ENCODE data around the gene DPY19L1.
"Not testable (repeated sequence)": the region's sequence is repeated elsewhere in the genome, so short reads cannot be mapped to it uniquely, and the experiment has no call there.

DPY19L1 gene

GRCh38 chr7:35019801-35020200 is 17.5 kb downstream of the DPY19L1 start:
- H3K27me3 Mint-ChIP-seq: no peaks in the 10 kb centered on the region
- H3K36me3 Mint-ChIP-seq (ENCODE audit: low read depth): peaks cover 15% of the 10 kb centered on the region

GRCh38 chr7:35019179-35019729 is 18.0 kb downstream of the DPY19L1 start:
- Mint-ChIP-seq H3K27me3 (no peaks in the 10 kb centered on the region), H3K27ac (no peak overlapping the region), H3K9me3 (no peaks in the 10 kb centered on the region), H3K4me1 (ENCODE audit: low read depth) (peaks cover 6% of the 10 kb centered on the region), H3K4me3 (no peak overlapping the region), H3K36me3 (ENCODE audit: low read depth) (peaks cover 20% of the 10 kb centered on the region)
- intact Hi-C loops (cut with micrococcal nuclease): no loop called here

More at GRCh38 chr7:35019801-35020200, 17.5 kb downstream of the DPY19L1 start:
- Mint-ChIP-seq H3K4me3 (no peak overlapping the region), H3K9me3 (no peaks in the 10 kb centered on the region), H3K4me1 (ENCODE audit: low read depth) (peaks cover 6% of the 10 kb centered on the region), H3K27ac (no peak overlapping the region)
- intact Hi-C loops (cut with micrococcal nuclease): no loop called here

GRCh38 chr7:35015346-35015859 is 21.9 kb downstream of the DPY19L1 start:
- Mint-ChIP-seq H3K9me3 (no peaks in the 10 kb centered on the region), H3K27me3 (no peaks in the 10 kb centered on the region), H3K4me3 (no peak overlapping the region), H3K27ac (no peak overlapping the region), H3K36me3 (ENCODE audit: low read depth) (peaks cover 29% of the 10 kb centered on the region), H3K4me1 (ENCODE audit: low read depth) (peaks cover 6% of the 10 kb centered on the region)
- intact Hi-C loops (cut with micrococcal nuclease): no loop called here

- Mint-ChIP-seq H3K27ac (no peak overlapping the region), H3K4me1 (ENCODE audit: low read depth) (no peaks in the 10 kb centered on the region), H3K27me3 (no peaks in the 10 kb centered on the region), H3K36me3 (ENCODE audit: low read depth) (peaks cover 33% of the 10 kb centered on the region), H3K9me3 (no peaks in the 10 kb centered on the region), H3K4me3 (no peak overlapping the region)
- intact Hi-C loops (cut with micrococcal nuclease): no loop called here
Measured at GRCh38 chr7:35012160-35012559, 25.1 kb downstream of the DPY19L1 start.

GRCh38 chr7:35011085-35011484 is 26.2 kb downstream of the DPY19L1 start:
- H3K4me3 Mint-ChIP-seq: no peak overlapping the region
- no peaks in the 10 kb centered on the region for H3K4me1 Mint-ChIP-seq (ENCODE audit: low read depth)
- no peaks in the 10 kb centered on the region for H3K9me3 Mint-ChIP-seq
- intact Hi-C loops (cut with micrococcal nuclease): no loop called here
- H3K27ac Mint-ChIP-seq: no peak overlapping the region
- no peaks in the 10 kb centered on the region for H3K27me3 Mint-ChIP-seq
- peaks cover 25% of the 10 kb centered on the region for H3K36me3 Mint-ChIP-seq (ENCODE audit: low read depth)

- H3K4me1 Mint-ChIP-seq (ENCODE audit: low read depth): no peaks in the 10 kb centered on the region
- H3K27ac Mint-ChIP-seq: no peak overlapping the region
- no peaks in the 10 kb centered on the region for H3K9me3 Mint-ChIP-seq
- no peak overlapping the region for H3K4me3 Mint-ChIP-seq
- peaks cover 11% of the 10 kb centered on the region for H3K36me3 Mint-ChIP-seq (ENCODE audit: low read depth)
- H3K27me3 Mint-ChIP-seq: no peaks in the 10 kb centered on the region
- intact Hi-C loops (cut with micrococcal nuclease): no loop called here
Measured at GRCh38 chr7:35007768-35008167, 29.5 kb downstream of the DPY19L1 start.

GRCh38 chr7:35004531-35005095 is 32.7 kb downstream of the DPY19L1 start:
- Mint-ChIP-seq H3K36me3 (ENCODE audit: low read depth) (peaks cover 7% of the 10 kb centered on the region), H3K4me3 (no peak overlapping the region), H3K27ac (no peak overlapping the region), H3K4me1 (ENCODE audit: low read depth) (no peaks in the 10 kb centered on the region), H3K27me3 (no peaks in the 10 kb centered on the region), H3K9me3 (no peaks in the 10 kb centered on the region)
- intact Hi-C loops (cut with micrococcal nuclease): no loop called here

GRCh38 chr7:35003679-35004303 is 33.5 kb downstream of the DPY19L1 start:
- H3K36me3 Mint-ChIP-seq (ENCODE audit: low read depth): peaks cover 6% of the 10 kb centered on the region
- no peaks in the 10 kb centered on the region for H3K4me1 Mint-ChIP-seq (ENCODE audit: low read depth)
- H3K27me3 Mint-ChIP-seq: no peaks in the 10 kb centered on the region
- H3K9me3 Mint-ChIP-seq: no peaks in the 10 kb centered on the region
- intact Hi-C loops (cut with micrococcal nuclease): no loop called here
- no peak overlapping the region for H3K27ac Mint-ChIP-seq
- H3K4me3 Mint-ChIP-seq: no peak overlapping the region

GRCh38 chr7:35003177-35003650 is 34.1 kb downstream of the DPY19L1 start:
- H3K27ac Mint-ChIP-seq; intact Hi-C loops (cut with micrococcal nuclease); H3K4me3 Mint-ChIP-seq; H3K27me3 Mint-ChIP-seq; H3K9me3 Mint-ChIP-seq; H3K4me1 Mint-ChIP-seq (ENCODE audit: low read depth): not testable (repeated sequence)
- H3K36me3 Mint-ChIP-seq (ENCODE audit: low read depth): peaks cover 11% of the 10 kb centered on the region

GRCh38 chr7:34998335-34998734 is 39.0 kb downstream of the DPY19L1 start:
- Mint-ChIP-seq H3K36me3 (ENCODE audit: low read depth) (peaks cover 15% of the 10 kb centered on the region), H3K4me1 (ENCODE audit: low read depth) (peaks cover 11% of the 10 kb centered on the region)
- intact Hi-C loops (cut with micrococcal nuclease); H3K27ac Mint-ChIP-seq; H3K27me3 Mint-ChIP-seq; H3K4me3 Mint-ChIP-seq; H3K9me3 Mint-ChIP-seq: not testable (repeated sequence)

- H3K9me3 Mint-ChIP-seq; H3K36me3 Mint-ChIP-seq (ENCODE audit: low read depth): not testable (repeated sequence)
Measured at GRCh38 chr7:34996423-34997090, 40.7 kb downstream of the DPY19L1 start.

GRCh38 chr7:34995757-34996156 is 41.5 kb downstream of the DPY19L1 start:
- H3K27ac Mint-ChIP-seq: no peak overlapping the region

More at GRCh38 chr7:34996423-34997090, 40.7 kb downstream of the DPY19L1 start:
- H3K27me3 Mint-ChIP-seq; intact Hi-C loops (cut with micrococcal nuclease); H3K27ac Mint-ChIP-seq; H3K4me3 Mint-ChIP-seq: not testable (repeated sequence)
- peaks cover 11% of the 10 kb centered on the region for H3K4me1 Mint-ChIP-seq (ENCODE audit: low read depth)

GRCh38 chr7:34991938-34992840 is 45.1 kb downstream of the DPY19L1 start:
- intact Hi-C loops (cut with micrococcal nuclease): no loop called here
- Mint-ChIP-seq H3K4me1 (ENCODE audit: low read depth) (peaks cover 11% of the 10 kb centered on the region), H3K27me3 (no peaks in the 10 kb centered on the region), H3K9me3 (no peaks in the 10 kb centered on the region), H3K36me3 (ENCODE audit: low read depth) (no peaks in the 10 kb centered on the region), H3K4me3 (no peak overlapping the region), H3K27ac (no peak overlapping the region)

More at GRCh38 chr7:34995757-34996156, 41.5 kb downstream of the DPY19L1 start:
- Mint-ChIP-seq H3K4me3 (no peak overlapping the region), H3K4me1 (ENCODE audit: low read depth) (peaks cover 11% of the 10 kb centered on the region), H3K36me3 (ENCODE audit: low read depth) (peaks cover 9% of the 10 kb centered on the region), H3K27me3 (no peaks in the 10 kb centered on the region), H3K9me3 (no peaks in the 10 kb centered on the region)
- intact Hi-C loops (cut with micrococcal nuclease): no loop called here
